Tibial nerve (tissue), 4 donors: Measurements from ENCODE around the gene OBSCN. TPM values are rescaled to one million over a fixed set of nuclear protein-coding genes. Genes with fewer than 3 reads are reported as not detected.

Experiments
- DNase-seq, 2 donors: peaks; one replicate each; pipeline ENCODE4 v3.0.0-alpha.2; 2019; ENCODE audit warnings: low spot score in 2 of 2
- H3K27ac ChIP-seq, 4 donors: fragments of 200-600 bp; sonication (generic) in 3 of 4; one replicate each; pipeline ENCODE4 v1.5.1; 2017 to 2019; ENCODE audit warnings: mild to moderate bottlenecking in 1 of 4
- H3K27me3 ChIP-seq, 2 donors: fragments of 200-600 bp; sonication (generic) in 1 of 2; one replicate each; pipeline versions ENCODE4 v1.5.1 to v1.6.0; 2017 to 2019
- H3K36me3 ChIP-seq, 3 donors: fragments of 200-600 bp; sonication (generic); one replicate each; pipeline ENCODE4 v1.5.1; 2018 to 2019
- H3K4me1 ChIP-seq, 4 donors: fragments of 200-600 bp; sonication (generic) in 3 of 4; one replicate each; pipeline ENCODE4 v1.5.1; 2017 to 2019
- H3K4me3 ChIP-seq, 4 donors: fragments of 200-600 bp; sonication (generic) in 3 of 4; one replicate each; pipeline ENCODE4 v1.5.1; 2017 to 2019; ENCODE audit warnings: mild to moderate bottlenecking in 1 of 4, moderate library complexity in 1 of 4
- H3K9me3 ChIP-seq, 4 donors: fragments of 200-600 bp; sonication (generic) in 3 of 4; one replicate each; pipeline ENCODE4 v1.5.1; 2017 to 2019
- EP300 ChIP-seq, 2 donors: sonication (generic); formaldehyde crosslinking; IDR thresholded peaks; one replicate each; pipeline ENCODE4 v1.6.1; 2017; ENCODE audit warnings: antibody characterized with exemption in 2 of 2, mild to moderate bottlenecking in 1 of 2
- POLR2A ChIP-seq, 2 donors: fragments of 450-650 bp; IDR thresholded peaks; one replicate each; pipeline ENCODE4 v1.6.1; 2017; ENCODE audit warnings: antibody characterized with exemption in 2 of 2, mild to moderate bottlenecking in 2 of 2, moderate library complexity in 2 of 2
- WGBS, 2 donors: methylation state at CpG; one replicate each; pipeline ENCODE4 v1.1.5; 2018; 5-methylcytosine and 5-hydroxymethylcytosine counted together
- total RNA-seq, 4 donors: library from RNA; depleted of rRNA; stranded (reverse); fragments of >200 nt; gene quantifications; one replicate each; pipeline ENCODE4 v1.1.0, GENCODE V29; 2016
- TF ChIP-seq, protein P1 (sequence below), 5 experiments: fragments of 200-600 bp in 3 of 5; fragments of 450-650 bp in 2 of 5; sonication (generic) in 3 of 5; IDR thresholded peaks; one replicate each; pipeline ENCODE4 v1.5.1; 2016 to 2019; ENCODE audit warnings: antibody characterized with exemption in 5 of 5, mild to moderate bottlenecking in 3 of 5, moderate library complexity in 2 of 5

OBSCN gene
- total RNA-seq, 4 donors from 2014 or later: 8.5 to 22.6 (median 19.0) TPM

DNA sequence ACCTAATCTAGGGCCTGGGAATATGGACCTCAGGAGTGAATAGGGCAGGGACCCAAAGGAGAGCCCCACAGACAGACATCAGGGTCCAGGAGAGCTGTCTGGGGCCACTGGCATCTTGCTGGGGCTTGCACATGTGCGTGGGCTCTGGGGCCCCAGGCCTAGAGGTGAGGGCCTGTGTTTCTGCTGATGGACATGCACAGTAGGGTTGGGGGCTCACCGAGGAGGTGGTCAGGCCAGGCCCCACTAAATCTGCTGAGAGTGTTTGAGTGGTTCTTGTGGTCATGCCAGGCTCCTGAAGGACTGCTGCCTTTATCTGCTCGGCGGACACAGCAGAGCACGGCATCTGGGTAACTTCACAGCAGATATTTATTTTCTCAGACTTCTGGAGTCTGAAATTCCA is 87.4 kb downstream of the OBSCN start:
- Histone ChIP-seq H3K4me1 (no peaks in the 10 kb centered on the region), H3K36me3 (peaks cover 0 to 40% (median 0%) of the 10 kb centered on the region in 3 donors), H3K9me3 (peaks cover 0 to 10% (median 2%) of the 10 kb centered on the region in 4 donors), H3K4me3 (no peak overlapping the region), H3K27ac (no peak overlapping the region), H3K27me3 (no peaks in the 10 kb centered on the region)
- TF ChIP-seq POLR2A (IDR thresholded peaks at IDR 0.05) (no peak), EP300 (IDR thresholded peaks at IDR 0.05) (no peak)
- TF ChIP-seq, protein P1, sequence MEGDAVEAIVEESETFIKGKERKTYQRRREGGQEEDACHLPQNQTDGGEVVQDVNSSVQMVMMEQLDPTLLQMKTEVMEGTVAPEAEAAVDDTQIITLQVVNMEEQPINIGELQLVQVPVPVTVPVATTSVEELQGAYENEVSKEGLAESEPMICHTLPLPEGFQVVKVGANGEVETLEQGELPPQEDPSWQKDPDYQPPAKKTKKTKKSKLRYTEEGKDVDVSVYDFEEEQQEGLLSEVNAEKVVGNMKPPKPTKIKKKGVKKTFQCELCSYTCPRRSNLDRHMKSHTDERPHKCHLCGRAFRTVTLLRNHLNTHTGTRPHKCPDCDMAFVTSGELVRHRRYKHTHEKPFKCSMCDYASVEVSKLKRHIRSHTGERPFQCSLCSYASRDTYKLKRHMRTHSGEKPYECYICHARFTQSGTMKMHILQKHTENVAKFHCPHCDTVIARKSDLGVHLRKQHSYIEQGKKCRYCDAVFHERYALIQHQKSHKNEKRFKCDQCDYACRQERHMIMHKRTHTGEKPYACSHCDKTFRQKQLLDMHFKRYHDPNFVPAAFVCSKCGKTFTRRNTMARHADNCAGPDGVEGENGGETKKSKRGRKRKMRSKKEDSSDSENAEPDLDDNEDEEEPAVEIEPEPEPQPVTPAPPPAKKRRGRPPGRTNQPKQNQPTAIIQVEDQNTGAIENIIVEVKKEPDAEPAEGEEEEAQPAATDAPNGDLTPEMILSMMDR (IDR thresholded peaks at IDR 0.05): no peak
- no peak for DNase-seq
- 92 to 94% methylated on average over 5 of the region's 5 CpGs for WGBS, 2 donors

DNA sequence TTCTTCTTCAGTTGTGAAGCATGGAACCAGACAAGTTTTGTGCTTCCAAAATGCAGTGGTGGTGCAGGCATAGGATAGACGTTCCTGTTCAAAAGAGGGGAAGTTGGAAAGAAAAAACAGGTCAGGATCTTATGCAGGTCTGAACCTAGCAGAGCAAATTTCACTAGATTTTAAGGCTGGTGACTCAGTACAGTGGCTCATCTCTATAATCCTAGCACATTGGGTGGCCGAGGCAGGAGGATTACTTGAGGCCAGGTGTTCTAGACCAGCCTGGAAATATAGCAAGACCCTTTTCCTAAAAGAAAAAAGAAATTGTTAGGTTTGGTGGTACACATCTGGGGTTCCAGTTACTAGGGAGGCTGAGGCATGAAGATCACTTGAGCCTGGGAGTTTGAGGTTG is 88.1 kb downstream of the OBSCN start:
- Histone ChIP-seq H3K9me3 (peaks cover 0 to 17% (median 3%) of the 10 kb centered on the region in 4 donors), H3K27me3 (no peaks in the 10 kb centered on the region), H3K27ac (no peak overlapping the region), H3K4me1 (no peaks in the 10 kb centered on the region), H3K4me3 (no peak overlapping the region), H3K36me3 (peaks cover 0 to 48% (median 0%) of the 10 kb centered on the region in 3 donors)
- TF ChIP-seq, protein P1 (IDR thresholded peaks at IDR 0.05): no peak
- TF ChIP-seq POLR2A (IDR thresholded peaks at IDR 0.05): no peak
- no peak for DNase-seq
- WGBS, 2 donors: 70 to 75% methylated on average over 2 of the region's 2 CpGs

DNA sequence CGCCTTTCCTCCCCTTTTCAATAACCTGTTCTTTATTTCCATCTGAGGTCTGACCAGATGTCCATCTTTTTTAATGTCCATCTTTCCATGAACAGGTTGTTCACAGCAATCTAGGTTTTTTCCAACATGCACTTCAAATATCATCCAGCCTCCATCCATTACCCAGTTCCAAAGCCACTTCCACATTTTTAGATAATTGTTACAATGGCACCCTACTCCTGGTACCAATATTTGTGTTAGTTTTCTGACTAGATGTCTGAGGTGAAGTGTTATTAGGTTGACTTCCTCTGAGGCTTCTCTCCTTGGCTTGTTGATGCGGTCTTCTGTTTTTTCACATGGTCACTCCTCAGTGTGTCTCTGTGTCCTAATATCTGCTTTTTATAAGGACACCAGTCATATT is 89.4 kb downstream of the OBSCN start:
- peaks cover 0 to 60% (median 0%) of the 10 kb centered on the region in 3 donors for H3K36me3 ChIP-seq
- 95 to 98% methylated on average over 2 of the region's 2 CpGs for WGBS, 2 donors

DNA sequence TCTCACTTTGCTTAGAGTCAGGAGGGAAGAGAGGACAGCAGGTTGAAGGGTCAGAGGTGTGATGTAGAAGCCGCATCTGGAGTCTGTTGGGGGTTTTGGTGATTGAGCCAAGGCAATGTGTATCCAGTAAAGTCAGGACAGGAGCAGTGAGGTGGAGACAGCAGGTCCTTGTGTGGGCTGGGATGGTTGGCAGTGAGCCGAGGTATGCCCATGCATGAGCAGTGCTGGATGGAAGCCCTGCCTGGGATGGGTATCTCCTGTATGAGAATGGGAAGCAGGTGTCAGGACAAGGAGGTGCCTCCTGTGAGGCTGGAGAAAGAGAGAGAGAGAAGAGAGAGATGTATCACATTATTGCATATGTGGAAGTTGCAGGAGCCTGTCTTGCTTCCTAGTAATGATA is 90.0 kb downstream of the OBSCN start:
- Histone ChIP-seq H3K27ac (no peak overlapping the region), H3K27me3 (no peaks in the 10 kb centered on the region), H3K4me3 (no peak overlapping the region), H3K4me1 (no peaks in the 10 kb centered on the region), H3K9me3 (peaks cover 0 to 35% (median 16%) of the 10 kb centered on the region in 4 donors), H3K36me3 (peaks cover 0 to 64% (median 0%) of the 10 kb centered on the region in 3 donors)
- TF ChIP-seq, protein P1 (IDR thresholded peaks at IDR 0.05): no peak
- TF ChIP-seq EP300 (IDR thresholded peaks at IDR 0.05) (no peak), POLR2A (IDR thresholded peaks at IDR 0.05) (no peak)
- no peak for DNase-seq
- WGBS, 2 donors: 85 to 98% methylated on average over 2 of the region's 2 CpGs

More for the DNA sequence above, 89.4 kb downstream of the OBSCN start:
- no peak overlapping the region for H3K4me3 ChIP-seq
- H3K27ac ChIP-seq: no peak overlapping the region
- no peaks in the 10 kb centered on the region for H3K4me1 ChIP-seq
- peaks cover 0 to 29% (median 13%) of the 10 kb centered on the region in 4 donors for H3K9me3 ChIP-seq
- no peak for DNase-seq
- no peaks in the 10 kb centered on the region for H3K27me3 ChIP-seq
- TF ChIP-seq POLR2A (IDR thresholded peaks at IDR 0.05) (no peak), EP300 (IDR thresholded peaks at IDR 0.05) (no peak)
- TF ChIP-seq, protein P1 (IDR thresholded peaks at IDR 0.05): no peak

DNA sequence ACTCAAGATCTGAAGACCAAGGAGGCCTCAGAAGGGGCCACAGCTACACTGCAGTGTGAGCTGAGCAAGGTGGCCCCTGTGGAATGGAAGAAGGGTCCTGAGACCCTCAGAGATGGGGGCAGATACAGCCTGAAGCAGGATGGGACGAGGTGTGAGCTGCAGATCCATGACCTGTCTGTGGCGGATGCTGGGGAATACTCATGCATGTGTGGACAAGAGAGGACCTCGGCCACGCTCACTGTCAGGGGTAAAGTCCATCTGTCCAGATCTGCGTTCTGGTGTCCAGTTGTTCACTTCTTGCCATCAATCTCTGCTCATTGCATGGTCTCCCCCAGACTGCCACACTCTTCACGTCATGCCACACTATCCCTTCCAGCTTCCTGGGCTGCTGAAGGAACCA is 90.6 kb downstream of the OBSCN start:
- H3K4me1 ChIP-seq: no peaks in the 10 kb centered on the region
- WGBS, 2 donors: 85 to 91% methylated on average over 4 to 6 of the region's 6 CpGs
- H3K27me3 ChIP-seq: no peaks in the 10 kb centered on the region
- H3K4me3 ChIP-seq: no peak overlapping the region
- peaks cover 0 to 68% (median 0%) of the 10 kb centered on the region in 3 donors for H3K36me3 ChIP-seq
- peaks cover 0 to 42% (median 16%) of the 10 kb centered on the region in 4 donors for H3K9me3 ChIP-seq
- no peak for TF ChIP-seq EP300 (IDR thresholded peaks at IDR 0.05)
- TF ChIP-seq POLR2A (IDR thresholded peaks at IDR 0.05): no peak
- TF ChIP-seq, protein P1 (IDR thresholded peaks at IDR 0.05): no peak
- no peak overlapping the region for H3K27ac ChIP-seq
- DNase-seq: no peak
